Measurements from ENCODE around the gene SOCS1.
"Not testable (repeated sequence)": the region's sequence is repeated elsewhere in the genome, so short reads cannot be mapped to it uniquely, and the experiment has no call there.

SOCS1 gene

GRCh38 chr16:11224096-11224893 is 31.7 kb downstream of the SOCS1 start:
- no peak for DNase-seq (ENCODE audit: low spot score)

- DNase-seq (ENCODE audit: low spot score) = not testable (repeated sequence)
Observed at GRCh38 chr16:11220507-11220906, 35.5 kb downstream of the SOCS1 start.

GRCh38 chr16:11219178-11219577 is 36.8 kb downstream of the SOCS1 start:
- DNase-seq (ENCODE audit: low spot score) = no peak

- no peak for DNase-seq (ENCODE audit: low spot score)
Observed at GRCh38 chr16:11218604-11218962, 37.4 kb downstream of the SOCS1 start.

- DNase-seq (ENCODE audit: low spot score) = no peak
Observed at GRCh38 chr16:11217651-11218603, 38.1 kb downstream of the SOCS1 start.

GRCh38 chr16:11215935-11216556 is 40.0 kb downstream of the SOCS1 start:
- no peak for DNase-seq (ENCODE audit: low spot score)

- DNase-seq (ENCODE audit: low spot score) = no peak
Observed at GRCh38 chr16:11213799-11214198, 42.2 kb downstream of the SOCS1 start.

- DNase-seq (ENCODE audit: low spot score) = no peak
Observed at GRCh38 chr16:11213373-11213772, 42.6 kb downstream of the SOCS1 start.

GRCh38 chr16:11212798-11213196 is 43.2 kb downstream of the SOCS1 start:
- DNase-seq (ENCODE audit: low spot score) = no peak

GRCh38 chr16:11211977-11212797 is 43.8 kb downstream of the SOCS1 start:
- no peak for DNase-seq (ENCODE audit: low spot score)

- no peak for DNase-seq (ENCODE audit: low spot score)
Observed at GRCh38 chr16:11211061-11211976, 44.7 kb downstream of the SOCS1 start.

GRCh38 chr16:11210260-11210659 is 45.7 kb downstream of the SOCS1 start:
- DNase-seq (ENCODE audit: low spot score) = no peak

- DNase-seq (ENCODE audit: low spot score) = no peak
Observed at GRCh38 chr16:11208916-11209665, 46.9 kb downstream of the SOCS1 start.

- DNase-seq (ENCODE audit: low spot score) = no peak
Observed at GRCh38 chr16:11207646-11208045, 48.4 kb downstream of the SOCS1 start.

GRCh38 chr16:11205754-11206581 is 50.0 kb downstream of the SOCS1 start:
- no peak for DNase-seq (ENCODE audit: low spot score)

- no peak for DNase-seq (ENCODE audit: low spot score)
Observed at GRCh38 chr16:11205065-11205699, 50.8 kb downstream of the SOCS1 start.

GRCh38 chr16:11204513-11205047 is 51.4 kb downstream of the SOCS1 start:
- no peak for DNase-seq (ENCODE audit: low spot score)
